Colon (tissue), 2 donors: ENCODE measurements around the gene PODN.

Source experiments
- FAIRE-seq: peaks from 2 replicates; lab custom pipeline; 2012; peaks lifted over from hg19 to GRCh38; lab: Jason Lieb, UNC
- donor health status: control.
- donor health status: control.

The PODN gene

DNA sequence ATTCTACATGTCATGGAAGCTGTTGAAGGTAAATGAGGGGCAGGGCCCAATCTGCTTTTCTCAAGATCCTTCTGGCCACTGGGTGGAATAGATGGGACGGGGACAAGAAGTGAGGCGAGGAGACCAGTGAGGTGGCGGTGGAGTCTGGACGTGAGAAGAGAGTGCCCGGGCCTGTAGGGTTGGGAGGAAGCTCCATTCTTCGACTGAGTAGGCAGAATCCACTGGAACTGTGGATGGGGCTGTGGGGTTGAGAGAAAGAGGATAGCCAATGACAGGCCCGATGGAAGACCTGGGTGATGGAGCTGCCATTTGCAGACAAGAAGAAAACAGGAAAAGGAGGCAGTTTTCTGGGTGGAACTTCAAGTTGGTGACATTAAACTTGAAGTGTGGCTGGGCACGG, 70.2 kb downstream of the PODN start:
- no peak for FAIRE-seq

DNA sequence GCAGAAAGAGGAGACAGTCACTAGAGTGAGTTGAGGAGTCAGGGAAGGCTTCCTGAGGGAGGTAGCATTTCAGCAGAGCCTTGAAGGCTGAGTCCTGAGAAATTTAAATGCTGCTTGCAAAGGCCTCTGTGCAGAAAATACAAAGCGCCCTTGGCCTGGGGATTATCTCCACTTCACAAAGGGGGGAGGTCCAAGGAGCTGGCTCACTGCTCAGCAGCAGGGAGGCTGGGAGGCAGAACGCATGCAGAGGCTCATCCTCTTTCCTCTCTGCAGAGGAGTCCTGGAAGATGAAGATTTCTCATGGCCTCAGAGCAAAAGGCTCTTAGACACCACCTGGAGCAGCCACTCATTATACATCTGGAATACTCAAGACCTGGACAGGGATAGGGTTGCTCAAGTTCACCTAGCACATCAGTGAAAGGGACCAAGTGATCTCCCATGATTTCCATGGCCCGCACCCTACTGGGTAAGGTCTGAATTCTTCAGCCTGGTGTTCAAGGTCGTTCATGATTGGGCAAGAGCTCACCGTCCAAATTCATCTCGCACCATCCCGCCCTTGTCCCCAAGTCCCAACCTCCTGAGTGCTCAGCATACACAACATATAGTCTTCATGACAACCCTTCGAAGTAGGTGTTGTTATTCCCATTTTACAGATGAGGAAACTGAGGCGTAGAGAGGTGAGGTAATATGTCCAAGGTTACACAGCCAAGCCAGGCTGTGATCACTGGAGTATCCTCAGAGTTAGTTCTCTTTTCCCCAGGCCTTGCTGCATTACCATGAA, 71.4 kb downstream of the PODN start:
- no peak for FAIRE-seq

- FAIRE-seq = no peak
Measured at GRCh38 chr1:53134042-53134485, 72.1 kb downstream of the PODN start.
